ENCODE measurements around the gene HSD17B14. TPM values are rescaled to one million over a fixed set of nuclear protein-coding genes. Genes with fewer than 3 reads are reported as not detected.

HSD17B14 gene
- total and polyA plus RNA-seq, 2 experiments from 2014 or later, result 31.7 to 43.1 TPM

DNA sequence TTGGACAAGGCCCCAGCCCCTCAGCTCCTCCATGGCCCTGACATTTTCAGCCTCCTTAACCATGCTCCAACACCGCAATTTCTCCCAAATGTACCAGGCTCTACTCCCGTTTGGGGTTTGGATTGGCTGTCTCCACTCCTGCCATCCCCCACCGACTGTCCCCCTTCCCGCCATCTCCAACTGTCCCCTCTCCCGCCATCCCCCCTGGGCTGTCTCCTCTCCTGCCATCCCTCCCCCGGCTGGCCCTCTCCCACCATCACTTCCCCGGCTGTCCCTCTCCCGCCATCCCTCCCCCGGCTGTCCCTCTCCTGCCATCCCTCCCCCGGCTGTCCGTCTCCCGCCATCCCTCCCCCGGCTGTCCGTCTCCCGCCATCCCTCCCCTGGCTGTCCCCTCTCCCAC is 30.8 kb downstream of the HSD17B14 start:
- TF ChIP-seq, protein P1, sequence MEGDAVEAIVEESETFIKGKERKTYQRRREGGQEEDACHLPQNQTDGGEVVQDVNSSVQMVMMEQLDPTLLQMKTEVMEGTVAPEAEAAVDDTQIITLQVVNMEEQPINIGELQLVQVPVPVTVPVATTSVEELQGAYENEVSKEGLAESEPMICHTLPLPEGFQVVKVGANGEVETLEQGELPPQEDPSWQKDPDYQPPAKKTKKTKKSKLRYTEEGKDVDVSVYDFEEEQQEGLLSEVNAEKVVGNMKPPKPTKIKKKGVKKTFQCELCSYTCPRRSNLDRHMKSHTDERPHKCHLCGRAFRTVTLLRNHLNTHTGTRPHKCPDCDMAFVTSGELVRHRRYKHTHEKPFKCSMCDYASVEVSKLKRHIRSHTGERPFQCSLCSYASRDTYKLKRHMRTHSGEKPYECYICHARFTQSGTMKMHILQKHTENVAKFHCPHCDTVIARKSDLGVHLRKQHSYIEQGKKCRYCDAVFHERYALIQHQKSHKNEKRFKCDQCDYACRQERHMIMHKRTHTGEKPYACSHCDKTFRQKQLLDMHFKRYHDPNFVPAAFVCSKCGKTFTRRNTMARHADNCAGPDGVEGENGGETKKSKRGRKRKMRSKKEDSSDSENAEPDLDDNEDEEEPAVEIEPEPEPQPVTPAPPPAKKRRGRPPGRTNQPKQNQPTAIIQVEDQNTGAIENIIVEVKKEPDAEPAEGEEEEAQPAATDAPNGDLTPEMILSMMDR (IDR thresholded peaks at IDR 0.05; ENCODE audit: low read depth, low read length), result no peak
- H3K4me3 ChIP-seq, result no peak overlapping the region
- H3K27me3 ChIP-seq, result no peaks in the 10 kb centered on the region
- H3K9me3 ChIP-seq (ENCODE audit: low read depth), result no peaks in the 10 kb centered on the region
- no peaks in the 10 kb centered on the region for H3K36me3 ChIP-seq
- no peaks in the 10 kb centered on the region for H3K4me1 ChIP-seq (ENCODE audit: low read depth)
- no peak overlapping the region for H3K27ac ChIP-seq
- no peak for DNase-seq (ENCODE audit: low read depth in 1 of 2, low spot score in 1 of 2)

DNA sequence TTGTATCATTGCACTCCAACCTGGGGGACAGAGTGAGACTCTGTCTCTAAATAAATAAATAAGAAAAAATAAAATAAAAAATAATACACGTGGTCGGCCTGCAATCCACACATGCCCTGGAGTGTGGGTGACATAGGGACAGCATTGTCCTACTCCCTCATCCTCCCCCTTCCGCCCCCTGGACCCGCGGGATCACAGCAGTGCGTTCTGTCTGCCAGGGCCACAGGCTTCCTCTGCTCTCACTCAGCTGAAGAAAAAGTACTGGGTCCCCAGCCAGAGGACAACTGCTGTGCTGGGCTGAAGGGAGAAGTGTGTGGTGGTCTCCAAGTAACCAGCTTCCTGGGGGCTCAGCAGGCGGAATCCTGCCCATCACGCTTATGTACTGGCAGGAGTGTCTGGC is 31.8 kb downstream of the HSD17B14 start:
- H3K9me3 ChIP-seq (ENCODE audit: low read depth), result no peaks in the 10 kb centered on the region
- TF ChIP-seq, protein P1 (IDR thresholded peaks at IDR 0.05; ENCODE audit: low read depth, low read length), result no peak

GRCh38 chr19:48802623-48803022 is 33.7 kb downstream of the HSD17B14 start:
- H3K36me3 ChIP-seq, result no peaks in the 10 kb centered on the region
- no peak overlapping the region for H3K4me3 ChIP-seq
- TF ChIP-seq, protein P1 (IDR thresholded peaks at IDR 0.05; ENCODE audit: low read depth, low read length), result no peak
- no peak for DNase-seq (ENCODE audit: low read depth in 1 of 2, low spot score in 1 of 2)
- H3K9me3 ChIP-seq (ENCODE audit: low read depth), result no peaks in the 10 kb centered on the region
- H3K27ac ChIP-seq, result no peak overlapping the region
- H3K4me1 ChIP-seq (ENCODE audit: low read depth), result no peaks in the 10 kb centered on the region
- H3K27me3 ChIP-seq, result no peaks in the 10 kb centered on the region

More for the DNA sequence above, 31.8 kb downstream of the HSD17B14 start:
- no peak for DNase-seq (ENCODE audit: low read depth in 1 of 2, low spot score in 1 of 2)
- no peaks in the 10 kb centered on the region for H3K36me3 ChIP-seq
- H3K27me3 ChIP-seq, result no peaks in the 10 kb centered on the region
- H3K4me3 ChIP-seq, result no peak overlapping the region
- H3K4me1 ChIP-seq (ENCODE audit: low read depth), result no peaks in the 10 kb centered on the region
- H3K27ac ChIP-seq, result no peak overlapping the region

- Histone ChIP-seq H3K27ac (no peak overlapping the region), H3K4me3 (no peak overlapping the region), H3K27me3 (no peaks in the 10 kb centered on the region), H3K4me1 (ENCODE audit: low read depth) (no peaks in the 10 kb centered on the region), H3K9me3 (ENCODE audit: low read depth) (no peaks in the 10 kb centered on the region), H3K36me3 (no peaks in the 10 kb centered on the region)
- TF ChIP-seq, protein P1 (IDR thresholded peaks at IDR 0.05; ENCODE audit: low read depth, low read length), result no peak
- no peak for DNase-seq (ENCODE audit: low read depth in 1 of 2, low spot score in 1 of 2)
Observed at GRCh38 chr19:48799358-48800300, 36.7 kb downstream of the HSD17B14 start.

- TF ChIP-seq, protein P1 (IDR thresholded peaks at IDR 0.05; ENCODE audit: low read depth, low read length), result no peak
- Histone ChIP-seq H3K27ac (no peak overlapping the region), H3K4me3 (no peak overlapping the region), H3K4me1 (ENCODE audit: low read depth) (no peaks in the 10 kb centered on the region), H3K27me3 (no peaks in the 10 kb centered on the region), H3K9me3 (ENCODE audit: low read depth) (no peaks in the 10 kb centered on the region), H3K36me3 (no peaks in the 10 kb centered on the region)
- no peak for DNase-seq (ENCODE audit: low read depth in 1 of 2, low spot score in 1 of 2)
Observed at GRCh38 chr19:48798937-48799336, 37.4 kb downstream of the HSD17B14 start.
